Thyroid gland (tissue), 4 donors: ENCODE data around the gene KMT2D. TPM values are rescaled to one million over a fixed set of nuclear protein-coding genes. Genes with fewer than 3 reads are reported as not detected.

Experiments
- DNase-seq, 2 donors: peaks; one replicate each; pipeline ENCODE4 v3.0.0-alpha.2; 2019
- H3K27ac ChIP-seq, 3 donors: fragments of 200-600 bp; sonication (generic); 1 replicate in 2 of 3; 2 replicates in 1 of 3; pipeline ENCODE4 v1.5.1; 2016 to 2019; ENCODE audit warnings: mild to moderate bottlenecking in 1 of 3, moderate library complexity in 1 of 3
- H3K27me3 ChIP-seq: fragments of 200-600 bp; sonication (generic); one replicate; pipeline ENCODE4 v1.5.1; 2019
- H3K36me3 ChIP-seq, 2 donors: fragments of 200-600 bp; sonication (generic); one replicate each; pipeline ENCODE4 v1.5.1; 2016 to 2019
- H3K4me1 ChIP-seq, 2 donors: fragments of 200-600 bp; sonication (generic); one replicate each; pipeline ENCODE4 v1.5.1; 2017 to 2019
- H3K4me3 ChIP-seq, 3 donors: fragments of 200-600 bp; sonication (generic); replicated peaks in 1 of 3; 1 replicate in 2 of 3; 2 replicates in 1 of 3; pipeline ENCODE4 v1.5.1; 2016; ENCODE audit warnings: mild to moderate bottlenecking in 1 of 3
- H3K9me3 ChIP-seq: fragments of 200-600 bp; sonication (generic); one replicate; pipeline ENCODE4 v1.5.1; 2017
- CTCF ChIP-seq, 6 experiments: fragments of 200-600 bp in 3 of 6; fragments of 450-650 bp in 3 of 6; sonication (generic) in 3 of 6; IDR thresholded peaks; one replicate each; pipeline ENCODE4 v1.5.1; 2016 to 2019; ENCODE audit warnings: antibody characterized with exemption in 6 of 6, mild to moderate bottlenecking in 2 of 6, inconsistent platforms in 1 of 6, moderate library complexity in 1 of 6
- POLR2A ChIP-seq, 2 donors: fragments of 450-650 bp; IDR thresholded peaks; one replicate each; pipeline ENCODE4 v1.6.1; 2017; ENCODE audit warnings: antibody characterized with exemption in 2 of 2, mild to moderate bottlenecking in 2 of 2, moderate library complexity in 1 of 2
- WGBS, 2 donors: methylation state at CpG; one replicate each; pipeline ENCODE4 v1.1.5; 2017; 5-methylcytosine and 5-hydroxymethylcytosine counted together
- intact Hi-C: fragments of 100-400 bp; cut with DNase I; formaldehyde crosslinking; loops from one replicate; pipeline ENCODE4 v1.15.1; 2023
- total RNA-seq, 4 donors: library from RNA; depleted of rRNA; stranded (reverse); fragments of >200 nt; gene quantifications; one replicate each; pipeline ENCODE4 v1.2.3, GENCODE V29; 2016

KMT2D gene
- total RNA-seq, 4 donors from 2014 or later, result 42.5 to 107 (median 71.6) TPM

GRCh38 chr12:49061157-49061650, 610 bp upstream of the KMT2D start:
- H3K4me1 ChIP-seq, result peaks cover 30 to 31% of the 10 kb centered on the region in 2 donors
- WGBS, 2 donors, result 5 to 7% methylated on average over 14 to 16 of the region's 16 CpGs
- intact Hi-C loops, result no loop called here

DNA sequence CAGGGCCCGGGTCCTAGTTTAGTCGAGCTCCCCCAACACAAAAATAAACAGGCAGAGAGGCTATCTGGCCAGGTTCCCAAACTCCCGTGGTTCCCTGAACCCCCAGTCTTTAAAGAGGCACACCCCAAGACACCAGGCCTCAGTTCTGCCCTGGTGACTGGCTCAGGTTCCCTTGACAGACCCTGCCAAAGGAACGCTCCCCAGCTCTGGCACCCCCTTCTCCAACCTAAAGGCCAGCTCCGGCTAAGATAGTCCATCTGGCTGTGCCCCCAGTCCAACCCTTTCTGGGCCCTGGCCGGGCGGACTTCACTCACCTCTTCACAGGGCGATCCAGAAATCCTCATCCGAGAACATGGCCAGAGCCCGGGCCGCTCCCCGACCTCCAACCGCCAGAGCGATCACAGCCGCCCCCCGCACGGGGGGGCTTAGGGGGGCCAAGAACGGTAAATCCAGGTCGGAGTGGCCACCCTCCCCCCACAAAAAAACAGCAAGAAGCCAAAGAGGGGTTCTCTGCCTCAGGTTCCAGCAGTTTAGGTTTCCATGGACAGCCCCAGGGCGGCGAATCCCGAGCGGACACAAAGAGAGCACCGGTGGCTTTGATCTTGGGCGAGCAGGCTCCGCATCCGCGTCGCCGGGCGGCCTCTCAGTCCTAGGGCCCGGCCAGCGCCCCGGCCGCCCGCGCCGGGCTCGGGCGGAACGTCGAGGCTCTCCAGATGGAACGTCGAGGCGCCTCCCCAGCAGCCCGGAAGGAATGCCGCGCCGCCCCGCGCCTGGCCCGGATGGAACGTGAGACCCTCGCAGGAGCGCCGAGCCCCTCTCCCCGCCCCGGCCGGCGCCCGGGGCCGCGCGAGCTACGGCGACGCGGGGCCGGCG, 1.1 kb downstream of the KMT2D start:
- Histone ChIP-seq H3K27ac (peak overlapping the region; percentile 96 to 99 (median 97)), H3K36me3 (peaks cover under 1 to 4% of the 10 kb centered on the region in 2 donors), H3K27me3 (no peaks in the 10 kb centered on the region), H3K4me3 (peak overlapping the region; percentile 75 to 98 (median 94)), H3K4me1 (peaks cover 37 to 42% of the 10 kb centered on the region in 2 donors), H3K9me3 (no peaks in the 10 kb centered on the region)
- intact Hi-C loops, result no loop called here
- 0% methylated on average over 15 to 29 of the region's 70 CpGs for WGBS, 2 donors
- DNase-seq, result peak; percentile 24 to 31
- TF ChIP-seq CTCF (IDR thresholded peaks at IDR 0.05) (no peak), POLR2A (IDR thresholded peaks at IDR 0.05) (no peak)

More at GRCh38 chr12:49061157-49061650, 610 bp upstream of the KMT2D start:
- H3K9me3 ChIP-seq, result no peaks in the 10 kb centered on the region
- H3K4me3 ChIP-seq, result peak overlapping the region; percentile 8 to 94 (median 75)
- peak overlapping the region in 2 of 3 donors; percentile 96 to 97 for H3K27ac ChIP-seq
- no peak for DNase-seq
- H3K27me3 ChIP-seq, result no peaks in the 10 kb centered on the region
- TF ChIP-seq POLR2A (IDR thresholded peaks at IDR 0.05) (no peak), CTCF (IDR thresholded peaks at IDR 0.05) (no peak)
- no peaks in the 10 kb centered on the region for H3K36me3 ChIP-seq

GRCh38 chr12:49059045-49059298, 1.6 kb downstream of the KMT2D start:
- no peak for TF ChIP-seq CTCF (IDR thresholded peaks at IDR 0.05)
- TF ChIP-seq POLR2A (IDR thresholded peaks at IDR 0.05), result no peak
- peaks cover 37 to 42% of the 10 kb centered on the region in 2 donors for H3K4me1 ChIP-seq
- 0% methylated on average over 1 of the region's 1 CpG for WGBS, 2 donors

DNA sequence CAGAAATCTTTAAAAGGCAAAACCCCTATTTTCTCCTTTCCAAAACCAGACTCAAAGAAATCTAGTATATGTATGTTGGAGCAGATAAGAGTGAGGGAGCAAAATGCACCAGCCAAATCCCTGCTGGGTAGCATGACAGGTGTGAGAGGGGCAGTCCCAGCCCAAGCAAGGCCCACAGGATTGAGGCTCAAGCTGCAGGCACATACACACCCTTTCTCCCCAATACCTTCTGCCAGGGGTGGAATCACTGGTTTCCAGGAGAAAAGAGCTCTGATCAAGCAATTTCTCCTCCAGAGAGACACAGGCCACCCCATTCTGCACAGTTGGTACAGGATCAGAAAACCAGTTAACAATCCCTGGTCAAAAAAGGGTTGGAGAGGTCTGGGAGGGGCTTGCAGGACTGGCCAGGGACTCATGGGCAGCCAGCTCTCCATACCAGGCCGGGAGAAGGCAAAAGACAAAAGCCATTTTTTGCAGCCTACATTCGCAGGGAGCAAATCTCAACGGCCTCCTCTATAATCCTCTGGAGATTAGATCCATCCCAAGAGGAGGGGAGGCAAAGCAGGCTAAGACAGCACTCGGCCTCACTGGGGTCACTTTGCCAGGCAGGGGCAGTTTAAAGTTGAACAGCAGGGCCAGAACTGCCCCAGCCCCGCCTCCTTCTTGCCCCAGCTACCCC, 2.1 kb downstream of the KMT2D start:
- WGBS, 2 donors, result 3 to 5% methylated on average over 4 of the region's 5 CpGs
- intact Hi-C loops, result no loop called here
- H3K27ac ChIP-seq, result peak overlapping the region in 2 of 3 donors; percentile 96 to 97
- peaks cover 11 to 13% of the 10 kb centered on the region in 2 donors for H3K36me3 ChIP-seq
- no peak for DNase-seq
- no peaks in the 10 kb centered on the region for H3K9me3 ChIP-seq
- H3K4me1 ChIP-seq, result peaks cover 37 to 42% of the 10 kb centered on the region in 2 donors
- TF ChIP-seq POLR2A (IDR thresholded peaks at IDR 0.05) (no peak), CTCF (IDR thresholded peaks at IDR 0.05) (no peak)
- peak overlapping the region; percentile 75 to 98 (median 94) for H3K4me3 ChIP-seq
- H3K27me3 ChIP-seq, result no peaks in the 10 kb centered on the region

More at GRCh38 chr12:49059045-49059298, 1.6 kb downstream of the KMT2D start:
- Histone ChIP-seq H3K27me3 (no peaks in the 10 kb centered on the region), H3K9me3 (no peaks in the 10 kb centered on the region), H3K4me3 (peak overlapping the region; percentile 75 to 98 (median 94)), H3K36me3 (peaks cover 6 to 8% of the 10 kb centered on the region in 2 donors), H3K27ac (peak overlapping the region in 2 of 3 donors; percentile 96 to 97)
- no peak for DNase-seq
- intact Hi-C loops, result no loop called here
